ENCODE results near the gene MCF2. TPM values are rescaled to one million over a fixed set of nuclear protein-coding genes. Genes with fewer than 3 reads are reported as not detected.
"Not testable (repeated sequence)": the region's sequence is repeated elsewhere in the genome, so short reads cannot be mapped to it uniquely, and the experiment has no call there.

MCF2 gene, protein sequence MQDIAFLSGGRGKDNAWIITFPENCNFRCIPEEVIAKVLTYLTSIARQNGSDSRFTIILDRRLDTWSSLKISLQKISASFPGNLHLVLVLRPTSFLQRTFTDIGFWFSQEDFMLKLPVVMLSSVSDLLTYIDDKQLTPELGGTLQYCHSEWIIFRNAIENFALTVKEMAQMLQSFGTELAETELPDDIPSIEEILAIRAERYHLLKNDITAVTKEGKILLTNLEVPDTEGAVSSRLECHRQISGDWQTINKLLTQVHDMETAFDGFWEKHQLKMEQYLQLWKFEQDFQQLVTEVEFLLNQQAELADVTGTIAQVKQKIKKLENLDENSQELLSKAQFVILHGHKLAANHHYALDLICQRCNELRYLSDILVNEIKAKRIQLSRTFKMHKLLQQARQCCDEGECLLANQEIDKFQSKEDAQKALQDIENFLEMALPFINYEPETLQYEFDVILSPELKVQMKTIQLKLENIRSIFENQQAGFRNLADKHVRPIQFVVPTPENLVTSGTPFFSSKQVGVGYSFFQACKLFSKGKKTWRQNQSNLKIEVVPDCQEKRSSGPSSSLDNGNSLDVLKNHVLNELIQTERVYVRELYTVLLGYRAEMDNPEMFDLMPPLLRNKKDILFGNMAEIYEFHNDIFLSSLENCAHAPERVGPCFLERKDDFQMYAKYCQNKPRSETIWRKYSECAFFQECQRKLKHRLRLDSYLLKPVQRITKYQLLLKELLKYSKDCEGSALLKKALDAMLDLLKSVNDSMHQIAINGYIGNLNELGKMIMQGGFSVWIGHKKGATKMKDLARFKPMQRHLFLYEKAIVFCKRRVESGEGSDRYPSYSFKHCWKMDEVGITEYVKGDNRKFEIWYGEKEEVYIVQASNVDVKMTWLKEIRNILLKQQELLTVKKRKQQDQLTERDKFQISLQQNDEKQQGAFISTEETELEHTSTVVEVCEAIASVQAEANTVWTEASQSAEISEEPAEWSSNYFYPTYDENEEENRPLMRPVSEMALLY
- total RNA-seq = not detected
- long read RNA-seq = 0 reads

DNA sequence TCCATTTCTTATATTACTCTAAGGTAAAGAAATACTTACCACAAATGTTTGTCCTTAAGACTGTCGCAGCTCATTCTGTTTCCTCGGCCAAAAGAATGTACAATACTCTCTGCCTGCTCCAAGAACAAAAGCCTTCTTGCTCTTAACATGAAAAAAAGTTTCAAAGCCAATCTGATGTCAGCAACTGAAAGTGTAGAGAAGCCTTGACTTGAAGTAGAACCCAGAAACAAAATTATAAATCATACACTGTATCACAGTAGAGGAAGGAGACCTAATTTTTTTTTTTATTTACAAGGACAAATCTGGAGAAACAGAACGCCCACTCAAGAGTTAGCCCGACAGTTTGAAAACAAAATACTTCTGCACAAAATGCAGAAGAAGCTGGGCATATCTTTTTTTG, at the start of gene MCF2:
MCF2 (minus strand) TSS at position 101 of the 400 bp plus-strand sequence. CDS start 56,423 bp downstream, outside the sequence.
- DNase-seq (ENCODE audit: low spot score) = no peak

DNA sequence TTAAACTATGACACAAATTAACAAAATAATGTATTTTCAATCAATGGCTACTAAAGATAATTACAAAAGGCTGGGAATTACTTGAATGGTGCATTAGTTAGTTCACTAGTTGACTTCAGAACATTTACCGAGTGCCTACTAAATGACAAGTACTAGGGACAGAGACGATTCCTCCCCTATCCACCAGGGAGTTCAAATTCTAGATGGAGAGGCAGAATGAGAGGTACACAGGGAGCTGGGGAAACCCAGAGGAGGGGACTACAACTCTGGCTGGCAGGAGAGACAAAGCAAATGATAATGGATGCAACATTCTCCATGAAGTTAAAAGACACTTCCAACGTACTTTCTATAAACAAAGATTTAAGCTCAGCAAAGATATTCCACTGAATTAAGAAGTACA, 43.1 kb upstream of the MCF2 start:
- no peak for DNase-seq (ENCODE audit: low spot score)

DNA sequence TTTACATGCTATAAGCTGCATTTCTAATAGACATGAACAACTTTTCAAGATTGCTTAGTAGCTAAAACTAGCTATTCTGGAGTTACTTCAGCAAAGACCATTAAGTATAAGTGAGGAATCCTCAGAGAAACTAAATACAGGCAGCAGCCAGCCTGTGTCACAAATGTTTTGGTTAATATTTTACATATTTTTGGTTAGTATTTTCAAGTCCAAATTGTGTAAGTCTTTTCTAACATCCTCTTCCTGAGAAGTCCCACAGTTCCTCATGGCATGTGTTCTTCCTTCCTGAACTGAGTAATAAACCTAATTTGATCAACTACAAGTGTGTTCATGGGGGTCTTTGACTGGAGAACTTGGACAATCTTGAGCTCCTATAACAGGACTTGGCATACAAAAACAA, 42.4 kb upstream of the MCF2 start:
- no peak for DNase-seq (ENCODE audit: low spot score)

DNA sequence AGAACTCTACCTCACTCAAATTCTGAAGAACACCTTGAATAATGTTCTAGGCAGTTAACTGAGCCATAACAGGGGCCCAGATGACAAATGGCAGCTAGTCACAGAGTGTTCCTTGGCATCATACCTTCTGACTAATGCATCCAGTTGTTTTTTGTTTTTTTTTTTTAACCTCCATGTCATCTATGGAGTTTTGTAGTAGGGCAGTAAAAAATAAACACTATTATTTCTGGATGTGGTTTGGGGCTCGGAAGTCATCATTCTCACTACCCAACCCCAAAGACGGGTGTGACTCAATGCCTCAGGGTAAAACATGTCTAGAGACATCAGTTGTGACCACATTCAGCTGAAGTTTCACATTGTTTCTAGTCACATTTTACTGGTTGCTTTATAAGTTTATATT, 31.2 kb upstream of the MCF2 start:
- DNase-seq (ENCODE audit: low spot score) = no peak

DNA sequence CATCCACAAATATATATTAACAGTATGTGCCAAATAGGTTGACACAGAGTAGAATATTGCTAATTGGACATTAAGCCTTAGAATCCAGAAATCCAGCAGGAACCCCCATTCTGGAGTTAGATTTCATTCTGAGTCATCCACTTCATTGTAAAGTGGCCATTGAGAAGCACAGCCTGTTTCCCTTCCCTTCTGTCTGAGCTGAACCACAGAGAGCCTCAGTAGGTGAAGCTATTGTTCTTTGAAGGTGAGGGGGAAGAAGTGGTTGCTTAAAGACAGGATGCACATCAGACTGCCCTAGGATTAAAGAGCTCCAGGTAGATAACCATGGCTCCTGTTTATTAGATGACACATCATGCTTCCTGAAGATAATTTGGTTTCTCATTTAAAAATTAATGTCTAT, 30.6 kb upstream of the MCF2 start:
- no peak for DNase-seq (ENCODE audit: low spot score)

DNA sequence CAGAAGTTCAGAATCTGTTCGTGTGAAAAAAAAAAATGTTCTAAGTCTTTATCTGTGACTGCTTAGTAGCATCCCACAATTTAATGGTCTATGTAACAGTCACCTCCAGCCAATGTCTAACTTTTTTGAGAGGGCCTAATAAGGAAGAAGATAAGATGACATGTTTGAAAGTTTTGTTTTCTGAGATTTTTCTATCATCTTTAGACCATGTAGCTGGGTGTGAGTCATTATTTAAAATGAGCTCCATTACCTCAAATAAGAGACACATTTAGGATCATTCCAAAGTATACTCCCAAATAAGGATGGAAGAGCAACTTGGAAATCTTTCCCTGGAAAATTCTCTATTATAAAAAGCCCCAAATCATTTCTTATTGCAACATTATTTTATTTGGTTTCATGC, 28.2 kb upstream of the MCF2 start:
- no peak for DNase-seq (ENCODE audit: low spot score)

DNA sequence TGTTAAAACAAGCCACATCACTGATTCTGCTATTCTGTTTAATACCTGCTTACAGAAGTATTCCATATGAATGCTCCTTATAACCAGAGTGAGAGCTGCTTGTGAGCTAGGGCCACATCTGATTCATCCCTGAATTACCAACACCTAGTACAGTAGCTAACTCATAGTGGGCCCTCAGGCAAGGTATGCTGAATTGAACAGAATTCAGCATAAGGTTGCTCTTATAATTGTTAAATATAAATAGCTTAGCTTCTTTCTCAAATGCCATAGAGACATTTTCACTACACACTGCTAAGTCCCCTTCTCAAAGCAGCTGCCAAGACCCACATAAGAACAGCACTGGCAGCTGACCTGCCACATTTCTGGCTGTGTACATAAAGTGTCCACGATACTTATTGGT, 27.0 kb upstream of the MCF2 start:
- DNase-seq (ENCODE audit: low spot score) = no peak

DNA sequence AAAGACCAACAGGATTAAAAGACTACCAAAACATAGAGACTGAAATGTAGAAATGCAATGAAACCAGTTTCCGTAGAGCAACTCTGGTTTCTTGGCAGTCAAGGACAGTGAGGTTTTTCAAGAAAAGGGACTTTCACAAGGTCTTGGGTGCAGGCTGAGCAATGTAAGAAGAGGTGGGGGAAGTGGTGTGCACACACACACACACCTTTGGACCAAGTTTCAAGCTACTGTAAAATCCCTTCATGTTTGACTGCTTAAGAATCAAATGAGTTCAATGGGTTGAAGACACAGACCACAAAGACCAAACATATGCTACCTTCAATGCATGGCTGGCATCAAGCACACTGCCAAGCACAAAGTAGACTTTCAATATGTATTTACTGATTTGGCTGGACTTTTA, 17.8 kb upstream of the MCF2 start:
- DNase-seq (ENCODE audit: low spot score) = no peak

DNA sequence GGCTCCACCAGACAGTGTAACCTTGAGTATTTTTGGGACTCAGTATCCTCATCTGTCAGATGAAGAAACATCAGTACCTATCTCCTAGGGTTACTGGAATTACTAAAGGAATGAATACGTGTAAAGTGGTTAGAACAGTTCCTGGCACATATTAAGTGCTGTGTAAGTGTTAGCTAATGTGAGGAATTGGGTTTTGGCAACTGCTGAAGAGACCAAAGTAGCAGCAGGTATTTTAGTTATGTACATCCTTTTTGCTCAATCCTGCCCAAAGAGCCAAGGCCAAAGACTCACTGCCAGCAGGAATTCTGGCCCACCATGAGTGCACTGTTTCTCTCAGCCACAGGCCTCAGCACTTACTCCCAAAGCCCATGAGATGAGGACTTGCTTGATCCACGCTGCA, 16.7 kb upstream of the MCF2 start:
- DNase-seq (ENCODE audit: low spot score) = no peak

DNA sequence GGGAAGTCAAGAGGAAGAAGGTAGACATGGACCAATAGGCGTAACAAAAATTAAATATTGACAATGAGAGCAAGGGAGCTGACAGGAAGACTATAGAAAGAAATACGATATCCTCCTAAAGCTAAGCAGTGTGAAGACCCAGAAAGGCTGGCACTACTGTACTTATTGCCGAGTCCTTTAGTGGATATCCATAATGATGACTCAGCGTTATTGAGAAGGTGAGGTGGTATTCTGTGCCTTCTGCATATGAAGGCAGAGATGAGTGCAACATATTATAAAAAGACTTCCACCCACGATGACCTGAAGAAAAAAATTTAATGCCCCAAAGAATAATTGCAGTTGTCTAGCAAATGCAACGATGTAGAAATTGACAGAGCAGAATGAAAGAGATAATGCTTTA, 13.0 kb upstream of the MCF2 start:
- no peak for DNase-seq (ENCODE audit: low spot score)

DNA sequence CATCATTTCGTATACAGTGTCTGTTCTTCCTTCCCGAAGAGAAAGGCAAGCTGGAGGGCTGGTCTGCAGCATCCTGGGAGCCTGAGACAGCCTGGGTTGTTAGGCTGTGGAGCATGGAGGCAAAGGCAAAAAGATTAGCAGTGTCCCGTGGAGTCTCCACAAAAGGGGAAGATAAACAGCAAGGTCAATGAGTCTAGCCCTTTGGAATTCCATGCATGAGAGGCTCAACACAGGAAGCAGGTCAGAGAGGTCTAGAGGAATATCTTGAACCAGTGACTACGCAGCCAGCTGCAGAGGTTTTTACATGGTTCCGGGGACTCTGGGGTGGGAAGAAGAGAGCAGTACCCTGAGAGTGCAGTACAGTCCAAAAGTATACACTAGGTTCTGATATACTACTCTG, 12.2 kb upstream of the MCF2 start:
- no peak for DNase-seq (ENCODE audit: low spot score)

DNA sequence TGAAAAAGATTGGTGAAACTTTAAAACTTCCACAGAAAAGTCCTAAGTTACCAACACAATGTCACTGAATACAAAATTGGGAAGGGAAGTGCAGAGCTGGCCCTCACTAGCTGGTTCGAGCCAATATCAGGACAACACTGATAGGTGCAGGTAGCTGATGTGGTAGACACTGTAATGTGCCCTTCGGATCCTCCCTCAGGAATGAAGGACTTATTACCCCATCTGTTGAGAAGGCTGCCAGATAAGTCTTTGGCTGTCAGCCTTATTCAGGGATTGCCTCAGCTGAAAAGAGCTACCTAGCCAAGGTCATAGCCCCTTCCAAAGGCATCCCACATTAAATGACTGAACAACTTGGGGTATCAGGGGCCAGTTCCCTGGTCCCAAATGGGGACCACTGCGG, 5.3 kb downstream of the MCF2 start:
- DNase-seq (ENCODE audit: low spot score) = no peak

DNA sequence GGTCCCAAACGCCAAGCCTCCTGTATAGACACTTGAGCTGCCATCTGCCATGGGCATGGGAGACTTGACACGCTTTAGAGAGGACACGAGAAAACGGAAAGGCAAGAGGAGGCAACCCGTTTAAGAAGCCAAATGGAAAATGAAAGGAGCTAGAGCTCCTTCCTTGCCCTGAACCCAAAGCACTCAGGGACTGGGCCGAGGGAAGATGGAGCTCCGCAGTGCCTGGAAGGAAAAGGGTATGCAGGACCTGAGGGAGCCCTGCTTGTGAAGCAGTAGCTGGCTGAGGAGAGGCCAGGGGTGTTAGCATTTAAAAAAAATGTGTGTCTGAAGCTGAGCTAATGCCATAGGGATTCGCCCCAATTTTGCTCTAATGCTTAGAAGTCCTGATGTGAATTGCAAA, 15.1 kb downstream of the MCF2 start:
- no peak for DNase-seq (ENCODE audit: low spot score)

DNA sequence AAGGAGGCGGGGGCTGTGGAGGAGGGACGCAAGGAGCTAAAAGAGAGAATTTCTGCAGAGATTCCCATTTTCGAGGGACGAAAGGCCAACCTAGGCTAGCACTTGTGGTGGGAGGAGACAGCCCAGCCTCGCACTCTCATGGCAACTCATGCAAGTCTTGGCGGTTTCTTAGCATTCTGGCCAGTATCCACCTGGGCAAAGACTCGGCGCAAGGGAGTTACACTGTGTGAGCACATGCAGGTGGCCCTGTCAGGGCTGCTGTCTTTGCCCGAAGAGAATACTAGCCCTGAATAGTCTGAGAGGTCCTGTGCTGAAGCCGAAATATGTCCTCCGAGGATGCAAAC, 15.5 kb downstream of the MCF2 start:
- DNase-seq (ENCODE audit: low spot score) = no peak

DNA sequence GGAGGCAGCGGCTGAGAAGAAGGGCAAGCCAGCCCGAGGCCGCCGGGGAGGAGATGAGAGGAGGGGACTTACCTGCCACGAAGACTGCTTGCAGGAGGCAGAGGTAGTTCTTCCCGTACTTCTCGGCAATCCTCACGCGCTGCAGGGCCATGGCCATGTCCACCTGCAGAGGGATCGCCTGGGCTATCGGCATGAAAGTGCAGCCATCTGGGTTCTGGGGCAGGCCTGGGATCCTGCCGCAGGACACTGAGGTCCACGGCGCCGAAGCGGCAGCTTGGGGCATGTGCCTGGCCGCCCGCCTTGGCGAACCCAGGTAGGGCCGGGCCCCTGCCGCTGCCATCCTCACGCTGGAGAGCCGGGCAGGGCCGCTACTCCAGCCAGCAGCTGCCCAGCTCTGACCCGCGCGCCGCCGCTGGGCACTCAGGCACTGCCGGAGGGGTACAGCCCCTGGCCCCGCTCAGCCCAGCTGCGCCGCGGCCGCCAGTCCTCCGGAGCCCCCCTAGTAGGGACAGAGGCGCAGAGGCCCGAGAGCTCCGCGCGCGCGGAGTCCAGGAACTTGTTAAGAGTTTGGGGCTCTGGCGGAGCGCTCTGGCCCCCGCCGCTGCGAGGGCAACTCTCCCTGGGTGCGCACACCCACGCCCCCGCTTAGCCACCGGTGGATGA, 16.0 kb downstream of the MCF2 start:
- DNase-seq (ENCODE audit: low spot score) = no peak

DNA sequence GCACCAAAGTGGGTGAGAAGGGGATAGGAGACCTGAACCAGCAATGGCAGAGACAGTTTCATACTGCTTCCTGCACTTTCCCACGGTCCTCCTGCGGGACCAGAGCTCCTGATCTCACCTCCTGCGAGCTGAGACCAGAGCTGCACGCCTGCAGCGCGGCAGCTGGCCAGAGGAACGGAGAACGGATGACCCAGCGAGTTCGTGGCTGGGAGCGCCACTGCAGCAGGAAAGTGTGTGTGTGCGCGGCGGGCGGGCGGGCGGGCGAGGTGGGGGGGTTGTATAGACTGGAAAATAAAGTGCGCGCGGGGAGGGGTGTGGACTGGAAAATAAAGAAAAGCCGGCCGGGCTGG, 16.5 kb downstream of the MCF2 start:
- DNase-seq (ENCODE audit: low spot score) = no peak

DNA sequence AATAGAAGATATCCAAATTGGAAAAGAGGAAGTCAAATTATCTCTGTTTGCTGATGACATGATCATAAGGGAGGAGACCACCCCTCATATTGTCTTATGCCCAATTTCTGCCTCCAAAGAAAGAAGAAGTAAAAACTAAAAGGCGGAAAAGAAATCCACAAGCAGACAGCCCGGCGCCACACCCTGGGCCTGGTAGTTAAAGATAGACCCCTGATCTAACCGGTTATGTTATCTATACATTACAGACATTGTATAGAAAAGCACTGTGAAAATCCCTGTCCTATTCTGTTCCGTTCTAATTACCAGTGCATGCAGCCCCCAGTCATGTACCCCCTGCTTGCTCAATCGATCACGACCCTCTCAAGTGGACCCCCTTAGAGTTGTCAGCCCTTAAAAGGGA, 22.8 kb downstream of the MCF2 start:
- not testable (repeated sequence) for DNase-seq (ENCODE audit: low spot score)

DNA sequence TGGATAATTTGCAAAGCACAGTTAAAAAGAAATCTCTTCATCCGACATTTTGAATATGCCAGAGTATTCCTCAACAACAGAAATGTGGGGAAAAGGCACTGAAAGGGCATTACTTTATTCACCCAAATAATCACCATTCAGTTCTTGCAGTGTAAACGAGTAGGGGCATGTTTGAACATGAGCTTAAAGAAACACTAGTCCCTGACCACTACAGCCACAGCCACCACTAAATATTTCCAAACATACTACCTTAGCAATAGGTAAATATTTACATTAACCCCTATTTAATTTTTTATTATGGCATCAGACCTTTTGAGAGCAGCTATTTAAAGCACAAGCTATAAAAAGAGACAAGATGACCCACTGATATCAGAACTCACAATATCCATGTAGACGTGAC, 27.6 kb downstream of the MCF2 start:
- DNase-seq (ENCODE audit: low spot score) = no peak

DNA sequence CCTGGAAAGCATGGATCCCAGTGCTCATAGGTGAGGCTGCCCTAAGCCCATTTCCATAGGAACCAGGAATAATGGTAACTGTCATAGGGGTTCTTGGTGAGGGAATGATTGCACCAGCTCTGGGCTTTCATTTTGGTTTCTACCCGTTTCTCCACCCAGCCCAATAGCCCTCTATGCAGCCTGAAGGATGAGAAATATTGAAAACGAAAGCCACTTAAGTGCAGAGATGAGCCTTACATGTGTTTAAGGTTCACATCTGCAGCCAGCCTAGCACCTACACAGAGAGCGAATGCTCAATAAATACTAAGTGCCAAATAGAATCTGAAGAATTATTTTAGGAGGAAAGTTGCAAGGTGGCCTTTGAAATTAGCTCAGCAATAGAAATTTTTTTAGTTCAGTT, 60.4 kb downstream of the MCF2 start:
- DNase-seq (ENCODE audit: low spot score) = no peak

DNA sequence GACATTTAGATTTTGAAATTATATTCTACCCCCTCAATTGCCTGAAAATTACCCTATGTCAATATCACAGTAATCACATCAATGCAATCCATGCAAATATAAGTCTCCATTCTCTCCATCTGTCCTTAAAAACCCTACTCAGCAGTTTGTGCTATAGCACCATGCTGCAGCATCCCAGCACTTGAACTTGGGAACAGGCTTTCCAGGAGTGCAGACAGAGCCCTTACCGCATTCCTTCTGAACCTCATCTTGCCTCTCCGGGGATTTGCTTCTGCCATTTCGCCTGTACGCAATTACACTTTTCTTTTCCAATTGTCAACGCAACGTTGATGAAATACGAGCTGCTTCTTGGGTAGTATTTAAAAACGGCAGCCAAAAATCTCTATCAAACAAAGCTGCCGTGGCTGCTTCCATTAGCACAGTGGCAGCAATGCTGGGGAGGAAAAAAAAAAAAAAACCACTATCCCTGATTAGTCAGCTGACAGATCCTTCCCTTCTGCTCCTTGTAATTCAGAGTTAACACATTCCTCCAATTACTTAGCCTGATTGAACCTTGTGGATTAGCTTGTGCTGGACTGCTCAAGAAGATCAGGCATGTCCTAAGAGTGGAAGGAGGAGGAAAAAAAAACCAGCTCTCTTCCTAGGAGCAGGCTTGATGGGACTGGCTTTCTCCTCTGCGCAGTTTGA, 65.6 kb downstream of the MCF2 start:
- no peak for DNase-seq (ENCODE audit: low spot score)

DNA sequence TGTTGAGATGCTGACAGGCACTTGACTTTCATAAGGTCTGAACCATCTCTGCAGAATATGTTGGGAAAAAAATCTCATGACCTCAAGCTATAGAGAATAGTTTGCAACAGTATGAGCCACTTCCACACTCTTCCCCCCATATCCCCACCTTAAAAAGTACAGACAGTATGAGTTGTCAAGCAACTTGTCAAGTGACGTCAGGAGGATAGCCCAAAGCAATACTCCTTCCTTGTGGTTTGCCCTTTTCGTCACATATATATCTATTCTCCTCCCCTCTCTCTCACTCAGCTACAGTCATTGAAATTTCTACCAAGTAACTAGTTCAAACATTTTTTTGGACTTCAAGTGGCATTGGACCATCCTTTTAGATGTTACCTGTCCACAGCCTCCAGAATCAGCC, 67.7 kb downstream of the MCF2 start:
- DNase-seq (ENCODE audit: low spot score) = no peak

Measured in mesenteric fat pad (tissue), 1 donor.